HepG2 (cell line): ENCODE results near the gene EDC3. TPM values are rescaled to one million over a fixed set of nuclear protein-coding genes. Genes with fewer than 3 reads are reported as not detected.

Experiments
- ATF7-NPFF ChIP-seq: sonication (generic); formaldehyde crosslinking; IDR thresholded peaks from 2 replicates; pipeline ENCODE4 v1.8.1; 2023; ENCODE audit warnings: mild to moderate bottlenecking, low read depth, missing genetic modification reagents, moderate library complexity
- CAMTA2 ChIP-seq: sonication (generic); formaldehyde crosslinking; IDR thresholded peaks from 2 replicates; pipeline ENCODE4 v1.4.0; 2020; ENCODE audit warnings: mild to moderate bottlenecking, missing genetic modification reagents, borderline replicate concordance
- GLMP ChIP-seq: sonication (generic); formaldehyde crosslinking; IDR thresholded peaks from 2 replicates; pipeline ENCODE4 v1.9.0; 2021; ENCODE audit warnings: missing genetic modification reagents, mild to moderate bottlenecking, borderline replicate concordance
- GZF1 ChIP-seq: sonication (generic); formaldehyde crosslinking; IDR thresholded peaks from 2 replicates; pipeline ENCODE4 v1.5.1; 2020; ENCODE audit warnings: mild to moderate bottlenecking, missing genetic modification reagents
- HIVEP1 ChIP-seq: sonication (generic); formaldehyde crosslinking; IDR thresholded peaks from 2 replicates; pipeline ENCODE4 v1.4.0; 2020; ENCODE audit warnings: mild to moderate bottlenecking, missing genetic modification reagents
- ISL2 ChIP-seq: sonication (generic); formaldehyde crosslinking; IDR thresholded peaks from 2 replicates; pipeline ENCODE4 v1.5.0; 2020; ENCODE audit warnings: missing genetic modification reagents
- MED8 ChIP-seq: sonication (generic); formaldehyde crosslinking; IDR thresholded peaks from 2 replicates; pipeline ENCODE4 v1.8.1; 2023; ENCODE audit warnings: mild to moderate bottlenecking, missing genetic modification reagents; ENCODE audit not compliant: insufficient replicate concordance
- MEF2D ChIP-seq: sonication (generic); formaldehyde crosslinking; IDR thresholded peaks from 2 replicates; pipeline ENCODE4 v1.5.1; 2020; ENCODE audit warnings: mild to moderate bottlenecking, missing genetic modification reagents
- NRL ChIP-seq: sonication (generic); formaldehyde crosslinking; IDR thresholded peaks from 2 replicates; pipeline ENCODE4 v1.5.0; 2020; ENCODE audit warnings: missing genetic modification reagents, mild to moderate bottlenecking, moderate library complexity, borderline replicate concordance
- PCBP1 ChIP-seq: fragments of 200-400 bp; formaldehyde crosslinking; IDR thresholded peaks from 2 replicates; pipeline ENCODE4 v1.6.1; 2017; ENCODE audit warnings: mild to moderate bottlenecking, low read depth, low read length, borderline replicate concordance
- PPARG ChIP-seq: conservative IDR thresholded peaks from 2 replicates; pipeline ENCODE4 v1.6.1; 2016; ENCODE audit warnings: missing biosample characterization, missing genetic modification reagents
- RBM39 ChIP-seq: fragments of 200-400 bp; formaldehyde crosslinking; IDR thresholded peaks from one replicate; pipeline ENCODE4 v1.6.1; 2018; ENCODE audit warnings: antibody characterized with exemption, mild to moderate bottlenecking, low read depth, low read length; ENCODE audit not compliant: poor library complexity, severe bottlenecking
- SAP130 ChIP-seq: IDR thresholded peaks from 2 replicates; pipeline ENCODE4 v1.6.1; 2016; ENCODE audit warnings: low read depth
- SCMH1 ChIP-seq: sonication (generic); formaldehyde crosslinking; IDR thresholded peaks from 2 replicates; pipeline ENCODE4 v1.9.0; 2021; ENCODE audit warnings: missing genetic modification reagents, mild to moderate bottlenecking, borderline replicate concordance
- SNAI1 ChIP-seq: sonication (generic); formaldehyde crosslinking; IDR thresholded peaks from 2 replicates; pipeline ENCODE4 v1.5.0; 2020; ENCODE audit warnings: mild to moderate bottlenecking, missing genetic modification reagents, borderline replicate concordance
- STAT6 ChIP-seq: sonication (generic); formaldehyde crosslinking; IDR thresholded peaks from 2 replicates; pipeline ENCODE4 v1.4.0; 2020; ENCODE audit warnings: missing genetic modification reagents, mild to moderate bottlenecking, borderline replicate concordance
- ZFP37 ChIP-seq: sonication (generic); formaldehyde crosslinking; IDR thresholded peaks from 2 replicates; pipeline ENCODE4 v1.4.0; 2020; ENCODE audit warnings: missing genetic modification reagents, borderline replicate concordance
- ZFYVE20 ChIP-seq: sonication (generic); formaldehyde crosslinking; IDR thresholded peaks from 2 replicates; pipeline ENCODE4 v1.8.0; 2023; ENCODE audit warnings: low read depth, mild to moderate bottlenecking, moderate library complexity, missing genetic modification reagents, borderline replicate concordance
- ZNF10 ChIP-seq: sonication (generic); formaldehyde crosslinking; IDR thresholded peaks from 2 replicates; pipeline ENCODE4 v1.4.0; 2020; ENCODE audit warnings: mild to moderate bottlenecking, low read depth, missing genetic modification reagents, borderline replicate concordance
- ZNF143 ChIP-seq: sonication (generic); formaldehyde crosslinking; IDR thresholded peaks from 2 replicates; pipeline ENCODE4 v1.4.0; 2020; ENCODE audit warnings: missing genetic modification reagents
- ZNF205 ChIP-seq: IDR thresholded peaks from 2 replicates; pipeline ENCODE4 v1.6.1; 2018; ENCODE audit warnings: missing biosample characterization, missing genetic modification reagents
- ZNF224 ChIP-seq: sonication (generic); formaldehyde crosslinking; IDR thresholded peaks from 2 replicates; pipeline ENCODE4 v1.5.0; 2020; ENCODE audit warnings: mild to moderate bottlenecking, missing genetic modification reagents
- ZNF317 ChIP-seq: sonication (generic); formaldehyde crosslinking; IDR thresholded peaks from 2 replicates; pipeline ENCODE4 v1.5.0; 2020; ENCODE audit warnings: mild to moderate bottlenecking, missing genetic modification reagents
- ZNF678 ChIP-seq: sonication (generic); formaldehyde crosslinking; IDR thresholded peaks from 2 replicates; pipeline ENCODE4 v1.4.0; 2020; ENCODE audit warnings: mild to moderate bottlenecking, missing genetic modification reagents
- ZNF75D ChIP-seq: sonication (generic); formaldehyde crosslinking; IDR thresholded peaks from 2 replicates; pipeline ENCODE4 v1.8.1; 2023; ENCODE audit warnings: missing genetic modification reagents, mild to moderate bottlenecking, borderline replicate concordance
- ZNF777 ChIP-seq: sonication (generic); formaldehyde crosslinking; IDR thresholded peaks from 2 replicates; pipeline ENCODE4 v1.4.0; 2020; ENCODE audit warnings: missing genetic modification reagents
- polyA plus RNA-seq, 8 experiments: library from polyadenylated mRNA; depleted of rRNA in 3 of 8; stranded (reverse) in 7 of 8; unstranded in 1 of 8; fragments of >200 nt; fragmentation: Illumina TruSeq in 4 of 8; extraction: Trizol in 4 of 8; gene quantifications; 2 replicates each; pipeline versions ENCODE4 v1.2.1 to v1.2.3, GENCODE V29; 2011 to 2016; ENCODE audit warnings: low read depth in 4 of 8, missing spikeins in 1 of 8, mixed read lengths in 1 of 8; ENCODE audit not compliant: insufficient read depth in 1 of 8
- total RNA-seq, 5 experiments: library from RNA; depleted of rRNA; stranded (reverse); fragments of >200 nt; fragmentation: Illumina TruSeq; extraction: Trizol; gene quantifications; 2 replicates each; pipeline ENCODE4 v1.2.3, GENCODE V29; 2016; ENCODE audit warnings: low read depth in 1 of 5

Gene EDC3
- total and polyA plus RNA-seq, 2 of the 13 experiments (the other 11 are each of a cell fraction or from before 2014, with no cell fraction given), result 17.4 to 32.0 TPM

GRCh38 chr15:74616366-74616939 is 79.4 kb downstream of the EDC3 start (continued):
- 0 out of 2 replicates have a peak, but pooled peaks have one; percentile 66 for TF ChIP-seq SNAI1 (CRISPR knock-in tag)
- TF ChIP-seq ISL2 (CRISPR knock-in tag), result no peak
- TF ChIP-seq ZNF143 (CRISPR knock-in tag), result 0 out of 2 replicates have a peak, but pooled peaks have one; percentile 19
- 0 out of 2 replicates have a peak, but pooled peaks have one; percentile 39 for TF ChIP-seq HIVEP1 (CRISPR knock-in tag)
- TF ChIP-seq SCMH1 (CRISPR knock-in tag), result no peak
- TF ChIP-seq PPARG (CRISPR knock-in tag), result no peak
- TF ChIP-seq NRL (CRISPR knock-in tag), result no peak
- no peak for TF ChIP-seq ZNF224 (CRISPR knock-in tag)
- no peak for TF ChIP-seq SAP130 (CRISPR knock-in tag)
- TF ChIP-seq STAT6 (CRISPR knock-in tag), result no peak
- TF ChIP-seq ZFP37 (CRISPR knock-in tag), result no peak
- no peak for TF ChIP-seq ZNF75D (CRISPR knock-in tag)
- peak; percentile 8; the same call in 1 of the 2 replicates for TF ChIP-seq GZF1 (CRISPR knock-in tag)
- no peak for TF ChIP-seq ATF7-NPFF (CRISPR knock-in tag)
- 0 out of 2 replicates have a peak, but pooled peaks have one; percentile 3 for TF ChIP-seq MEF2D (CRISPR knock-in tag)
- TF ChIP-seq CAMTA2 (CRISPR knock-in tag), result no peak
- TF ChIP-seq ZFYVE20 (CRISPR knock-in tag), result no peak
- TF ChIP-seq ZNF777, result no peak
- 0 out of 2 replicates have a peak, but pooled peaks have one; percentile 15 for TF ChIP-seq ZNF317
- no peak for TF ChIP-seq ZNF10 (CRISPR knock-in tag)
- TF ChIP-seq ZNF205 (CRISPR knock-in tag), result no peak
- no peak for TF ChIP-seq MED8 (CRISPR knock-in tag)
- no peak for TF ChIP-seq ZNF678
- peak; percentile 18; the same call in 1 of the 2 replicates for TF ChIP-seq PCBP1
- no peak for TF ChIP-seq GLMP (CRISPR knock-in tag)
- peak; percentile 3 for TF ChIP-seq RBM39
